CD4-positive, alpha-beta T cell treated with Interleukin-21 for 1 hour (primary cell): ENCODE results near the gene IGFLR1.
"Not testable (repeated sequence)": the region's sequence is repeated elsewhere in the genome, so short reads cannot be mapped to it uniquely, and the experiment has no call there.

Source experiments
- DNase-seq: peaks from one replicate; pipeline ENCODE4 v3.0.0-alpha.2; 2020

IGFLR1 gene

DNA sequence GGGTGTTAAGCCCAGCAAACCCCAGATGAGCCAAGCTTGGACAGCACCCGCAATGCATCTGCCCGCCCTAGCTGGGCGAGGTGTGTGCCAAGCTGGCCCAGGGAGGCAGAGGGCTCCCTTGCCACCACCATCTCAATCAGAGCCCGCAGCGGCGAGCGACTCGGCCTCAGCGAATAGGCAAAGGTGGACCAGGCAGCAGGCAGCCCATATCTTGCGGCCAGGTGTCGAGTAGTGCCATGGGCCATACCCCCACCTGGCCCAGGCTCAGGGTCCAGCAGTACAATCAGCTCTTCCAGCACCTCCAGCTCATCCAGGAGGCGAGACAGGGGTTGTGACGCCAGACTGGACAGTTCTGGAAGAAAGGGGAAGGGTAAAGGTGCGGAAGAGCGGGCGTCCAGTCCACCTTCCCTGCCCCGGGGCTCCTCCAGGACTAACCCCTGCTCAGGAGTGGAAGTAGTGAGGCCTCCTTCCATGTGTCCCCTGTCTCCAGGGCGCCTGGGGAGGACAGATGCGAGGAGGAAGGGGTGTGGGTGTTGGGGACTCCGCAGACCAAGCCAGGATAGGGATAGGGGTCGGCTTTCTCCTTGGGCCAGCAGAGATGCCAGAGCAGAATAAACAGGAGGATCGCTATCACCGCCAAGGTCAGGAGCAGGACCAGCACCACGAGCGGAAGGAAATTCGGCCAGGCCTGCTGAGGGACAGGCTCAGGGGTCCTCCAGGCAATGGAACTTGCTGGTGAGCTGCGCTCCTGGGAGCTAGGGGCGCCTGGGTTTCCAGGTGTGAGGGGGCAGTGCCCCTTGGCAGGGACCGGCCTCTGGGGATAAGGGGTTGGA is 2.8 kb downstream of the IGFLR1 start:
- no peak for DNase-seq

DNA sequence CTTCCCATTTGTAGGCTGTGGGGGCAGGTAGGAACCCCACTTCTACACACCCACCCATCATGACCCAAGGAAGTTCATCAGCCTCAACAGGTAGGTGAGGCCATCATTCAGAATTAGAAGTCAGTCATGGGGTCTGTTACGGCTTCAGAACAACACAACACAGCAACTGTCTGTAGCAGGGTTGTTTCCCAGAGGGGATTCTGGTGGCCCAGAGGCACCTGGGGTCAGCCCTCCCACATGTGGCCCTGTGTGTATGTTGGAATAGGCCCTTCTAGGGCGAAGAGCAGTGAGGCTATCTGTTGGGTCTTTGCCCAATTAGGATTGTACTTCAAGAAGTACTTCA is 3.4 kb downstream of the IGFLR1 start:
- DNase-seq = no peak

DNA sequence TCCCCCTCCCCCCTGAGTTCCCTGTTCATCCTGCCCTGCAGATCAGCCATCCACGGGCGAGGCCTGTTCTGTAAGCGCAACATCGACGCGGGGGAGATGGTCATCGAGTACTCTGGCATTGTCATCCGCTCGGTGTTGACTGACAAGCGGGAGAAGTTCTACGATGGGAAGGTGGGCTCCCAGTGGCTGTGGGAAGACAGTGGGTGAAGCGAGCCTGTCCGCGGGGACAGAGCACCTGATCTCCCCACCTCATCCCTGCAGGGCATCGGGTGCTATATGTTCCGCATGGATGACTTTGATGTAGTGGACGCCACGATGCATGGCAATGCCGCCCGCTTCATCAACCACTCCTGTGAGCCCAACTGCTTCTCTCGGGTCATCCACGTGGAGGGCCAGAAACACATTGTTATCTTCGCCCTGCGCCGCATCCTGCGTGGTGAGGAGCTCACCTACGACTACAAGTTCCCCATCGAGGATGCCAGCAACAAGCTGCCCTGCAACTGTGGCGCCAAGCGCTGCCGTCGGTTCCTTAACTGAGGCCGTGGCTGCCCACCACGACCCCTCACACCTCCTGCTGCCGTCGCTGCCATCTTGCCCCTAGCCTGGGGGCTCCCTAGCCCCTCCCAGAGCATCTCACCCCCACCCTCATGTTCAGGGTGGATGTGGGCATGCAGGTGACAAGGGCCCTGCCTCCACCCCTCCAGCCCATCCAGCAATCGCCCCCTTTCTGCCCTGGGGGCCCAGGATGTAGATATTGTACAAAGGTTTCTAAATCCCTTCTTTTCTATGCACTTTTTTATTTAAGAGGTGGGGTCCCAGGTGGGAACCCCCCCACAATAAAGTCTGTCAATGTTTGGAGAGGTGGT is 4.0 kb downstream of the IGFLR1 start:
- no peak for DNase-seq

DNA sequence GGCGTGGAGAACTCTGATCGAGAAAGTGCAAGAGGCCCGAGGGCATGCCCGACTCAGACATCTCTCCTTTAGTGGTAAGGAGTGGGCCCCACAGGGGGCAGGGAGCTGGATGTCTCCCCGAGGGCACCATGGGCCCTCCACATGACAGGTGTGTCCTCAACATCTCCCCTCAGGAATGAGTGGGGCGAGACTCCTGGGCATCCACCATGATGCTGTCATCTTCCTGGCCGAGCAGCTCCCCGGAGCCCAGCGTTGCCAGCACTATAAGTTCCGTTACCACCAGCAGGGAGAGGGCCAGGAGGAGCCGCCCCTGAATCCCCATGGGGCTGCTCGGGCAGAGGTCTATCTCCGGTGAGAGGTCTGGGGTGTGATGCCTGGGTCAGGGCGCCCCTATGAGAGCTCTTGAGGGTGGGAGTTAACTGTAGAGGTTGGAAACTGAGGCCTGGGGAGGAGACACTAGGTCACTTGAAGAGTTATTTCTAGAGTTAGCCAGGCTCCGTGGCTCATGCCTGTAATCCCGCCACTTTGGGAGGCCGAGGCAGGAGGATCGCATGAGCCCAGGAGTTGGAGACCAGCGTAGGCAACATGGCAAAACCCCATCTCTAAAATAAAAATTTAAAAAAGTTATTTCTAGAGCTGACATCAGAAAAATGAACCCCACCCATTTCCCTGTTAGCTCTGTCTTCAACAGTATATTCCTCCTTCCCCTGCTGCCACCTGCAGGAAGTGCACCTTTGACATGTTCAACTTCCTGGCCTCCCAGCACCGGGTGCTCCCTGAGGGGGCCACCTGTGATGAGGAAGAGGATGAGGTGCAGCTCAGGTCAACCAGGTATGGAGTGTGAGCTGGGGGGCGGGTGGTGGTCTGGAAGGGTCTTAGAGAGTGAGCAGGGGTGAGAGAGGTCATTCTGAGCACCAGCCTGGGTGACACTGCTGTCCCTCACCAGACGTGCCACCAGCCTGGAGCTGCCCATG is 5.1 kb downstream of the IGFLR1 start:
- peak; percentile 36 for DNase-seq

DNA sequence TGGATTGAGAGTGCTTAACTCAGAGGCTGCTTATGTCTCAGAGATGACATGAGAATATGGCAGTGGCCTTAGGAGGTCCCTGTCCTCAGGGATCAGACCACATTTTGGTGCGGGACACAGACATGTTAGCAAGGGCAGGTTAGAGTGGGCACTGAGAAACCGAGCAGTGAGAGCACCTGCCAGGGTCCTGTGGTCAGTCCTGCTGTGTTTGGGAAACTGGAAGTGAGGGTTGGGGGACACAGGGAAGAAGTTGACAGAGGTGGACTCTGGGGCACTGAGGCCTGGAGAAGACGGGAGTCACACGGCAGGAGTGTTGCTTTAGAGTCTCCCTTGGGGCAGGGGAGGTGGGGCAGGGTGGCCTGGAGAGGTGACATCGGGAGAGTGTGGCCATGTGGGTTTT is 7.4 kb downstream of the IGFLR1 start:
- DNase-seq = no peak

GRCh38 chr19:35734273-35734672 is 8.0 kb downstream of the IGFLR1 start:
- no peak for DNase-seq

GRCh38 chr19:35733180-35734125 is 8.8 kb downstream of the IGFLR1 start:
- no peak for DNase-seq

DNA sequence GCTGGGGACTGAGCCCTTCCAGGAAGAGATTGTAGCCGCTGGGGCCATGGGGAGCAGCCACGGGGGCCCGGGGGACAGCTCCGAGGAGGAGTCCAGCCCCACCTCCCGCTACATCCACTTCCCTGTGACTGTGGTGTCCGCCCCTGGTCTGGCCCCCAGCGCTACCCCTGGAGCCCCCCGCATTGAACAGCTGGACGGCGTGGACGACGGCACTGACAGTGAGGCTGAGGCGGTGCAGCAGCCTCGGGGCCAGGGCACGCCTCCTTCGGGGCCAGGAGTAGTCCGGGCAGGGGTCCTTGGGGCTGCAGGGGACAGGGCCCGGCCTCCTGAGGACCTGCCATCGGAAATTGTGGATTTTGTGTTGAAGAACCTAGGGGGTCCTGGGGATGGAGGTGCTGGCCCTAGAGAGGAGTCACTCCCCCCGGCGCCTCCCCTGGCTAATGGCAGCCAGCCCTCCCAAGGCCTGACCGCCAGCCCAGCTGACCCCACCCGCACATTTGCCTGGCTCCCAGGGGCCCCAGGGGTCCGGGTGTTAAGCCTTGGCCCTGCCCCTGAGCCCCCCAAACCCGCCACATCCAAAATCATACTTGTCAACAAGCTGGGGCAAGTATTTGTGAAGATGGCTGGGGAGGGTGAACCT is 9.6 kb downstream of the IGFLR1 start:
- no peak for DNase-seq

GRCh38 chr19:35731779-35732405 is 10.4 kb downstream of the IGFLR1 start:
- DNase-seq = no peak

DNA sequence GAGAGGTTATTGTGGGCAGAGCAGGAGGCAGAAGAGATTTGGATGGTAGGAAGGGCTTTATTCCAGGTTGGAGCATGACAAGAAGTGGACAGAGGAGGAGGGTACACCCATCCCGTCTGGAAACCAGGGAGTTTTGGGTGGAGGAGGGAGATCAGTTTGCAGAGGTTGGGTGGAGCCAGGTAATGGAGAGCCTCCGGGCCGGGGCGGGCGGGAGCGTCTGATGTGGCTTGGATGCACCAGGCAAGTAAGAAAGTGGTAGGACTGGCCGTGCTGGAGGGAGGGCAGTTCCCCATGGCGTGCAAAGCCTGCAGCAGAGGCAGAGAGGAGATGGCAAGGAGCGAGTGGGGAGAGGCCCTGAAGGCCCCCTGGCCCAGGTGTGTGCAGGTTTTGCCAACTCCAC is 10.9 kb downstream of the IGFLR1 start:
- DNase-seq = no peak

- no peak for DNase-seq
Measured at GRCh38 chr19:35730326-35730725, 11.9 kb downstream of the IGFLR1 start.

- DNase-seq = no peak
Measured at GRCh38 chr19:35729763-35730162, 12.5 kb downstream of the IGFLR1 start.

GRCh38 chr19:35729021-35729420 is 13.2 kb downstream of the IGFLR1 start:
- no peak for DNase-seq

DNA sequence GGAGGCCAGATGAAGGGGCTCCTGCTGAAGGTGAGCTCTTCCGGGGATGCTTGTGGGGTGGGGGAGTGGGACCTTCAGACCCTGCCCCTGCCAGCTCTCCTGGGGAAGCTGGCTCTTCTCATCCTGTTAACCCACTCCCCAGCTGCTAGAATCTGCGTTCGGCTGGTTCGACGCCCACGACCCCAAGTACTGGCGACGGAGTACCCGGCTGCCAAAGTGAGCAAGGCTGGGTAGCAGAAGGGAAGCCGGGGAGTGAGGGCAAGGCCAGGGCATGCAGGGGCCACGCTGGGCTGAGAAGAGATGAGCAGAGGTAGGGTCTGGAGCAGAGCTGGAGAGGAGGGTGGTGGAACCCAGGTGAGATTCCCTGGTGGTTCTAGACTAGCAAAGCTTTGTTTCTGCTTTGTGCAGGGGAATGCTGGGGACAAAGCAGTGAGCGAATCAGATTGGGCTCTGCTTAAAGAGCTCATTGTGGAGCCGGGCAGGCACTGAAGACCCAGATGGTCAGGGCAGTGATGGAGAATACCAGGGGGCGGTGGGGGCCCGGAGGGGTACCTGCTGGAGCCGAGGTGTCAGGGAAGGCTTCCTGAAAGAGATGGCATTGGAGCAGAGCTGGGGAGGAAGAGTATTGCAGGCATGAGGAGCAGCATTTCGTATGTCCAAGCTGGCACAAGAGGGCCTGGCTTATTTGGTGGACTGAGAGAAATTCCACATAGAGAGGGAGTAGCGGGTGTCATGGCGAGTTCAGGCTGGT is 14.1 kb downstream of the IGFLR1 start:
- DNase-seq = no peak

DNA sequence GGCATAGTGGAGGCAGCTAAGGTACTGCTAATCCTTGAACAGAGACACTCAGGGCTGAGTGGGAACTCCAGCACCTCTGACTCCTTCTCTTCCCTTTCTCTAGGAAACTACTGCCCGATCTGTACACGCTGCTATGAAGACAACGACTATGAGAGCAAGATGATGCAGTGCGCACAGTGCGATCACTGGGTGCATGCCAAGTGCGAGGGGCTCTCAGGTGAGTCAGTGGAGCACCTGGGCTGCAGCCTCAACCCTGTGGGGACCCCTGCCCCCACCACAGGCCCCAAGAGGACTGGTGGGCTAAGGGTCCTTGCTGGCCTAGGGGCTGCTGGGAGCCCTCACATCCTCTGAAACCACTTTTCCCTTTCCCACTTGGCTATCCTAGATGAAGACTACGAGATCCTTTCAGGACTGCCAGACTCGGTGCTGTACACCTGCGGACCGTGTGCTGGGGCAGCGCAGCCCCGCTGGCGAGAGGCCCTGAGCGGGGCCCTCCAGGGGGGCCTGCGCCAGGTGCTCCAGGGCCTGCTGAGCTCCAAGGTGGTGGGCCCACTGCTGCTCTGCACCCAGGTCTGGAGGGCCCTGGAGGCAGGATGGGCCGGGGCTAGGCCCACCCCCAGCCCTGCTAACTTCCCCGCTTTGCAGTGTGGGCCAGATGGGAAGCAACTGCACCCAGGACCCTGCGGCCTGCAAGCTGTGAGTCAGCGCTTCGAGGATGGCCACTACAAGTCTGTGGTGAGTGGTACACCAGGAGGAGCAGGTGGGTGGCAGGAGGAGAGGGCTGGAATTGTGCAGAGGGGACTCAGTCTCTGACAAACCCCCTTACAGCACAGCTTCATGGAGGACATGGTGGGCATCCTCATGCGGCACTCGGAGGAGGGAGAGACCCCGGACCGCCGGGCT is 14.9 kb downstream of the IGFLR1 start:
- DNase-seq = no peak

DNA sequence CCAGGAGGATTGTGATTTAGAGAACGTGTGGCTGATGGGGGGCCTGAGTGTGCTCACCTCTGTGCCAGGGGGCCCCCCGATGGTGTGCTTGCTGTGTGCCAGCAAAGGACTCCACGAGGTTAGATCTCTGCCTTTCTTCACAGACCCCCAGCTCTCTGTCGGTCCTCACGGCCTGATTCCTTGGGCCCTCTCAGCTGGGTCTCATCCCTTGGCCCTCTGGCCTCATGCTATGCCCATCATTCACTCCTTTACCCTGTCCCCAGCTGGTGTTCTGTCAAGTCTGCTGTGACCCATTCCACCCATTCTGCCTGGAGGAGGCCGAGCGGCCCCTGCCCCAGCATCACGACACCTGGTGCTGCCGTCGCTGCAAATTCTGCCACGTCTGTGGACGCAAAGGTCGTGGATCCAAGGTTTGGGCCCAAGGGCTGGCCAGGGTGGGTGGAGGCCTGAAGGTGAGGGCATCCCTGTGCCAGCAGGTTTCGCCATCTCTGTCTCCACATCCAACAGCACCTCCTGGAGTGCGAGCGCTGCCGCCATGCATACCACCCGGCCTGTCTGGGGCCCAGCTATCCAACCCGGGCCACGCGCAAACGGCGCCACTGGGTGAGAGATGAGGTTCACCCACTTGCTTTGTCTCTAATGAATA is 16.9 kb downstream of the IGFLR1 start:
- DNase-seq = no peak

- no peak for DNase-seq
Measured at GRCh38 chr19:35724560-35724959, 17.7 kb downstream of the IGFLR1 start.

GRCh38 chr19:35724132-35724531 is 18.1 kb downstream of the IGFLR1 start:
- DNase-seq = not testable (repeated sequence)
